Heart left ventricle (tissue), 16 donors: ENCODE results near the gene KIR2DL1. TPM values are rescaled to one million over a fixed set of nuclear protein-coding genes. Genes with fewer than 3 reads are reported as not detected.
"Not testable (repeated sequence)": the region's sequence is repeated elsewhere in the genome, so short reads cannot be mapped to it uniquely, and the experiment has no call there.

Experiments used
- ATAC-seq, 4 donors: fragments of 200-7000 bp; cut with Tn5 transposase; one replicate each; pipeline ENCODE4 v1.9.1; 2020 to 2022; ENCODE audit warnings: moderate library complexity in 4 of 4, mild to moderate bottlenecking in 3 of 4, moderate number of reproducible peaks in 1 of 4
- DNase-seq, 5 donors: peaks; one replicate each; pipeline ENCODE4 v3.0.0-alpha.2; 2020
- H3K27ac ChIP-seq, 12 donors: fragments of 200-600 bp; sonication (generic) in 4 of 12; one replicate each; pipeline versions ENCODE4 v1.5.0 to v1.8.0; 2016 to 2022; ENCODE audit warnings: mild to moderate bottlenecking in 2 of 12
- H3K27me3 ChIP-seq, 9 donors: fragments of 200-600 bp; sonication (generic) in 2 of 9; one replicate each; pipeline versions ENCODE4 v1.5.1 to v1.8.0; 2016 to 2022; ENCODE audit warnings: mild to moderate bottlenecking in 3 of 9
- H3K36me3 ChIP-seq, 9 donors: fragments of 200-600 bp; sonication (generic) in 2 of 9; one replicate each; pipeline versions ENCODE4 v1.5.0 to v1.8.0; 2018 to 2022; ENCODE audit warnings: mild to moderate bottlenecking in 2 of 9
- H3K4me1 ChIP-seq, 12 donors: fragments of 200-600 bp; sonication (generic) in 4 of 12; one replicate each; pipeline versions ENCODE4 v1.5.0 to v1.8.0; 2016 to 2022; ENCODE audit warnings: mild to moderate bottlenecking in 3 of 12
- H3K4me3 ChIP-seq, 12 donors: fragments of 200-600 bp; sonication (generic) in 4 of 12; one replicate each; pipeline versions ENCODE4 v1.5.0 to v1.8.0; 2017 to 2022; ENCODE audit warnings: mild to moderate bottlenecking in 9 of 12, moderate library complexity in 4 of 12
- H3K9me3 ChIP-seq, 12 donors: fragments of 200-600 bp; sonication (generic) in 4 of 12; one replicate each; pipeline versions ENCODE4 v1.5.0 to v1.8.0; 2016 to 2022; ENCODE audit warnings: mild to moderate bottlenecking in 1 of 12
- WGBS, 4 donors: extraction: QIAGEN DNeasy Blood & Tissue Kit in 2 of 4; methylation state at CpG; one replicate each; pipeline versions ENCODE4 v1.1.5 to v1.1.7; 2013 to 2018; 5-methylcytosine and 5-hydroxymethylcytosine counted together
- intact Hi-C, 10 donors: fragments of 100-400 bp; cut with DNase I; formaldehyde crosslinking; loops; one replicate each; pipeline versions ENCODE4 v1.11.1 to v1.14.2; 2022
- polyA plus RNA-seq, 2 donors: library from polyadenylated mRNA; stranded (reverse); fragments of 200-250 nt; gene quantifications; one replicate each; pipeline ENCODE4 v1.2.3, GENCODE V29; 2013
- total RNA-seq, 9 donors: library from RNA; depleted of rRNA in 2 of 9; stranded (reverse); fragments of >200 nt in 2 of 9; fragmentation: NEBNext Ultra II Directional in 3 of 9; extraction: Animal tissue kit (Norgen Biotek cat#: 25700) in 3 of 9; gene quantifications; one replicate each; pipeline versions ENCODE4 v1.1.0 to v1.2.4, GENCODE V29; 2016 to 2023
- donor health status: ischemic (EF 13 %, LVEDD 7.1; RV severe dilation, severe dysfunction).
- donor health status: healthy with polysubstance abuse.
- donor health status: DM: no; HTN: yes; CAD: no.
- donor health status: DM: no; HTN: no; CAD: no.
- donor health status: ischemic (EF 25% LVEDD 6.9; RV normal size, moderate dysfunction).
- donor health status: ischemic (EF 25% LVEDD 5.7; RV mildly dilated, moderate dysfunction).
- donor health status: healthy.
- donor health status: DM: yes; HTN: yes; CAD: no.
- donor health status: ischemic (EF 35%, LVEDD 5.7; RV mildly dilated, moderate dysfunction).
- donor health status: nonischemic (EF 11% LVEDD 7.7; RV severe dilation, severe dysfunction).
- donor health status: DM: yes; HTN: yes; CAD: no.
- donor health status: PGD.
- donor health status: ischemic (EF 29% LVEDD 5.4; RV normal size, mild dysfunction).
- donor health status: nonischemic (EF 23%, LVEDD 6.1; RV moderate dilation, normal function).

The KIR2DL1 gene
- total and polyA plus RNA-seq, 11 donors = 0.19 TPM; not detected in 10

DNA sequence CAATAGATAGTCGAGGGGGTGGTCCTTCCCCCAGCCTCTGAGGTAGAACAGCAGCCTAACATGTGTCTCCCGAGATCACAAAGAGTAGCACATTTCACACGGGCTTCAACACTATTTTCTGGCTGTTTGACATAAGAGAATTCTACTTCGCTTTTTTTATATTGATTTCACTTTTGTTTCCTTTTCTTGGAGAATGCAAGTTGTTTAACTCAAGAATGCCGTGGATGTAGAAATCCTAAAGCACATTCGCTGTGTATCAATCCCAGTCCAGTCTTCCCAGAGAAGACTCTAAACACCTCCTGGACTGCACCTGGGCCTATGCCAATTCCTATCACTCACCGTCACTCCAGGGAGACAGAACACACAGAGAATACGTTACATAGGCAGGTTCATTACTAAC, 58.5 kb downstream of the KIR2DL1 start:
- H3K4me3 ChIP-seq, ATAC-seq, H3K9me3 ChIP-seq, H3K27ac ChIP-seq, H3K36me3 ChIP-seq, DNase-seq, H3K4me1 ChIP-seq, intact Hi-C loops, H3K27me3 ChIP-seq: not testable (repeated sequence)
- 60 to 68% (median 66%) methylated on average over 8 of the region's 8 CpGs for WGBS, 4 donors

DNA sequence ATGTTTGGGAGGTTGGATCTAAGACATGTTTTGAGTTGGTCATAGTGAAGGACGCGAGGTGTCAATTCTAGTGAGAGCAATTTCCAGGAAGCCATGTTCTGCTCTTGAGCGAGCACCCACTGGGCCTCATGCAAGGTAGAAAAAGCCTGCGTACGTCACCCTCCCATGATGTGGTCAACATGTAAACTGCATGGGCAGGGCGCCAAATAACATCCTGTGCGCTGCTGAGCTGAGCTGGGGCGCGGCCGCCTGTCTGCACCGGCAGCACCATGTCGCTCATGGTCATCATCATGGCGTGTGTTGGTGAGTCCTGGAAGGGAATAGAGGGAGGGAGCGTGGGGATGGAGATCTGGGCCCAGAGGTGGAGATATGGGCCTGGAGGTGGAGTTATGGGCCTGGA, 62.9 kb downstream of the KIR2DL1 start, which contains the start of gene KIR2DS4:
KIR2DS4 (plus strand) TSS at position 181 of the 400 bp plus-strand sequence.
- H3K27ac ChIP-seq, H3K9me3 ChIP-seq, H3K4me1 ChIP-seq, H3K36me3 ChIP-seq, H3K4me3 ChIP-seq, intact Hi-C loops, ATAC-seq, DNase-seq, H3K27me3 ChIP-seq: not testable (repeated sequence)
- WGBS, 4 donors = 82 to 92% (median 88%) methylated on average over 14 of the region's 14 CpGs

Other genes starting within 250 kb of the KIR2DL1 start
- gene LILRA2, start 196.0 kb upstream of the KIR2DL1 start, total RNA-seq = 1 to 10 TPM in 4 of 9 donors, under 1 TPM in 5; 0.31 to 8.9 (median 0.94) TPM
- gene LILRA2, start 196.0 kb upstream of the KIR2DL1 start, polyA plus RNA-seq = under 1 TPM; 0.42 to 0.71 TPM
- 1 to 10 TPM in 2 of 9 donors, under 1 TPM in 7; 0.16 to 7.0 (median 0.52) TPM for gene LILRA1, start 176.2 kb upstream of the KIR2DL1 start, total RNA-seq
- under 1 TPM; 0.11 to 0.28 TPM for gene LILRA1, start 176.2 kb upstream of the KIR2DL1 start, polyA plus RNA-seq
- gene LILRB1, start 139.3 kb upstream of the KIR2DL1 start, total RNA-seq = 10 to 100 TPM in 2 of 9 donors, 1 to 10 TPM in 4, under 1 TPM in 3; 0.16 to 35.6 (median 1.5) TPM
- 1 to 10 TPM in 1 of 2 donors, under 1 TPM in 1; 0.65 to 1.0 TPM for gene LILRB1, start 139.3 kb upstream of the KIR2DL1 start, polyA plus RNA-seq
- gene LILRB4, start 106.8 kb upstream of the KIR2DL1 start, total RNA-seq = 10 to 100 TPM in 2 of 9 donors, 1 to 10 TPM in 6, under 1 TPM in 1; 0.97 to 40.9 (median 2.6) TPM
- gene LILRB4, start 106.8 kb upstream of the KIR2DL1 start, polyA plus RNA-seq = 1 to 10 TPM in 1 of 2 donors, under 1 TPM in 1; 0.69 to 1.8 TPM
- not detected for gene KIR3DL3, start 45.4 kb upstream of the KIR2DL1 start, total RNA-seq
- not detected for gene KIR3DL3, start 45.4 kb upstream of the KIR2DL1 start, polyA plus RNA-seq
- gene KIR2DL3, start 31.3 kb upstream of the KIR2DL1 start, total RNA-seq = under 1 TPM in 1 of 9 donors, not detected in 8; 0.37 TPM
- gene KIR2DL3, start 31.3 kb upstream of the KIR2DL1 start, polyA plus RNA-seq = not detected
- under 1 TPM in 1 of 9 donors, not detected in 8; 0.64 TPM for gene KIR2DL4, start 33.8 kb downstream of the KIR2DL1 start, total RNA-seq
- under 1 TPM in 1 of 2 donors, not detected in 1; 0.10 TPM for gene KIR2DL4, start 33.8 kb downstream of the KIR2DL1 start, polyA plus RNA-seq
- under 1 TPM in 3 of 9 donors, not detected in 6; 0.16 to 0.83 (median 0.19) TPM for gene KIR3DL1, start 46.7 kb downstream of the KIR2DL1 start, total RNA-seq
- not detected for gene KIR3DL1, start 46.7 kb downstream of the KIR2DL1 start, polyA plus RNA-seq
- under 1 TPM in 1 of 9 donors, not detected in 8; 0.33 TPM for gene KIR2DS4, start 62.9 kb downstream of the KIR2DL1 start, total RNA-seq
- not detected for gene KIR2DS4, start 62.9 kb downstream of the KIR2DL1 start, polyA plus RNA-seq
- 1 to 10 TPM in 1 of 9 donors, not detected in 8; 1.1 TPM for gene KIR3DL2, start 80.7 kb downstream of the KIR2DL1 start, total RNA-seq
- gene KIR3DL2, start 80.7 kb downstream of the KIR2DL1 start, polyA plus RNA-seq = under 1 TPM in 1 of 2 donors, not detected in 1; 0.04 TPM
- 1 to 10 TPM in 2 of 9 donors, under 1 TPM in 5, not detected in 2; 0.26 to 3.9 (median 0.62) TPM for gene FCAR, start 104.4 kb downstream of the KIR2DL1 start, total RNA-seq
- under 1 TPM; 0.15 to 0.36 TPM for gene FCAR, start 104.4 kb downstream of the KIR2DL1 start, polyA plus RNA-seq
- gene NCR1, start 136.4 kb downstream of the KIR2DL1 start, total RNA-seq = 1 to 10 TPM in 1 of 9 donors, under 1 TPM in 1, not detected in 7; 0.33 to 1.2 TPM
- not detected for gene NCR1, start 136.4 kb downstream of the KIR2DL1 start, polyA plus RNA-seq
- not detected for gene NLRP7, start 177.7 kb downstream of the KIR2DL1 start, total RNA-seq
- gene NLRP7, start 177.7 kb downstream of the KIR2DL1 start, polyA plus RNA-seq = not detected
- 1 to 10 TPM in 1 of 9 donors, under 1 TPM in 4, not detected in 4; 0.12 to 5.5 (median 0.79) TPM for gene NLRP2, start 196.6 kb downstream of the KIR2DL1 start, total RNA-seq
- under 1 TPM in 1 of 2 donors, not detected in 1; 0.07 TPM for gene NLRP2, start 196.6 kb downstream of the KIR2DL1 start, polyA plus RNA-seq